Superior temporal gyrus (tissue), 1 donor: ENCODE results near the gene SNRPD3.
"Not testable (repeated sequence)": the region's sequence is repeated elsewhere in the genome, so short reads cannot be mapped to it uniquely, and the experiment has no call there.

Experiments used
- DNase-seq: peaks from one replicate; pipeline ENCODE4 v3.0.0-alpha.2; 2016; ENCODE audit errors: extremely low spot score

The SNRPD3 gene

GRCh38 chr22:24592058-24592850 is 36.5 kb downstream of the SNRPD3 start:
- no peak for DNase-seq

DNA sequence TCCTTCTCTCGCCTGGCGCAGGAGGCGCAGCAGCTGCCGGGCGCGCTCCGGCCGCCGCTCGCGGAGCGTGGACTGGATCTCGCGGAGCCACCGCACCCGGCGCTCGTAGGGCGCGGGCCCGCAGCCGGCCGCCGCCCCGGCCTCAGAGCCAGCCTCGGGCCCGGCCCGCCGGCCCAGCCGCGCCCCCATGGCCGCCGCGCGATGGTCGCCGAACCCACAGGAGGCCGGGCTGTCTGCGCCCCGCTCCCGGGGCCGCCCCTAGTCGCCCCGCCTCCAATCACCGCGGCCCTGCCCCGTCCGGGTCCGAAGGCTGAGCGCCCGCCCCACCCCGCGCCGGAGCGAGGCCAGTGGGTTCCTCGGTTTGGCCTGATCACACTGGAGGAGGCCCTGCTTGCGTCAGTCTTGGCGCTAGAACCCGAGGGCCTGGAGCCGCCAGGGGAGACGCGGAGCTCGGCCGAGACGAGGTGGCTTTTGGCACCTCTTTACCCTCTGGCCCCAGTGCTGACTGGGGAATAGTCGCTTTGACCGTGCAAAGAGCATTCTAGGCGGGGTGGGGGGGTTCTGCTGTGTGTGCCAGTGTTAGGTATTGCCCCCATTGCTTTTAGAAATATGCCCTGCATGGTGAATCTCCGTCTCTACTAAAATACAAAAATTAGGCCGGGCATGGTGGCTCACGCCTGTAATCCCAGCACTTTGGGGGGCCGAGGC is 37.2 kb downstream of the SNRPD3 start, which contains the start of gene LRRC75B:
Gene LRRC75B, minus strand, starts transcription at position 223 of the 708 bp plus-strand sequence. Its CDS starts 34 bp downstream, at position 189.
- peak; percentile 40 for DNase-seq

GRCh38 chr22:24593559-24593835 is 37.7 kb downstream of the SNRPD3 start:
- DNase-seq: not testable (repeated sequence)

DNA sequence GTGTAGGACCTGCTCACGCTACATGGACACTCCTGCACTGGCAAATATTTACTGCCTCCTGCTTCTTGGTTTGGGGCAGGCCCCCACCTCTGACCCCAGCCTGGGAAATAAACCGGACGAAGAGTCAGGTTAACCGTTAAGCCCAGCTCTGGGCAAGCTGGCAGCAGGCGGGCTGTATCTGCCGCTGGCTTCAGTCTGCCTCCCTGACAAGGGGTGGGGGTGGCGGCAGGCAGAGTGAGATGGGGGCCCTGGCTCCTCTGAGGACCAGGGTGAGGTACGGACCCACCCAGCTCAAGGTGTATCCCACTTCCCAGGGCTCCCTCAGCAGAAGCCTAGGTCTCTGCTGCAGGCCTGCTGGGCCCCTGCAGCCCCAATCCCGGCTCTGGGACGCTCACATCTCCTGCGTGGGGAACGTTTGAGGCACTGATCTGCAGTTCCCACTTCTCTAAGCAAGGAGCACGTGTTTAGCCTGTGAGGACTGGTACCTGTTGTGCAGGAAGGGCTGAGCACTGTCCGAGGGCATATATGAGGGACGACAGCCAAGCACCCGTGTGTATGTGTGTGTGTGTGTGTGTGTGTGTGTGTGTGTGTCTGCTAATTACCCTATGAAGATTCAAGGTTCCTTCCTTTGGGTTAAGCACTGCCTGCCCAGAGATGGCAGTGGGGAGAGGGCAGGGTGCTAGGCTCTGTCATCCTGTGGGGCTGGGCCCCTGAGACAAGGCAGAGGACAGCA is 38.2 kb downstream of the SNRPD3 start:
- DNase-seq: no peak

DNA sequence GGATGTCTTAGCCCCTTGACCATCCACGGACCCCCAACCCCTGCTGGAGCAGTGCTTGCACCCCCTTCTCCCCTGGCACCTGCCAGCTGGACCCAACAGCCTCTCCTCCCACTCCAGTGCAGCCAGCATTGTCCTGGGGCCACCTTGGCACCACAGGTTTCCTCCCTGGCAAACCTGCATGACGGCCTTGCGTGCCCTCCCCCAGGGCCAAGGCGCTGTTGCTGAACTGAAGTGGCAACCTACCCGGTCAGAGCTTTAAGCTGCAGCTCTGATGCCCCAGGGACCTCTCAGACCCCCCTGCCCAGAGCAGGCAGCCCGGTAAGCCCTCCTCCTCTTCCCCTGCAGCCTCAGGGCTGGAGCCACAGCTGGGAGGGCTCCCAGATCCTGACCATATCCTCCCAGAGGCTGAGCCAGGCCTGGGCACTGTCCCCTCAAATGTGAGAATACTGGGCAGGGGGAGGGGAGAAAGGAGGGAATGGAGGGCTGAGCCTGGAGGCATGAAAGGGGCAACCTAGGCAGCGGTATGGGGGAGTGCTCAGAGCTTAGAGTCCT is 38.8 kb downstream of the SNRPD3 start:
- DNase-seq: no peak

DNA sequence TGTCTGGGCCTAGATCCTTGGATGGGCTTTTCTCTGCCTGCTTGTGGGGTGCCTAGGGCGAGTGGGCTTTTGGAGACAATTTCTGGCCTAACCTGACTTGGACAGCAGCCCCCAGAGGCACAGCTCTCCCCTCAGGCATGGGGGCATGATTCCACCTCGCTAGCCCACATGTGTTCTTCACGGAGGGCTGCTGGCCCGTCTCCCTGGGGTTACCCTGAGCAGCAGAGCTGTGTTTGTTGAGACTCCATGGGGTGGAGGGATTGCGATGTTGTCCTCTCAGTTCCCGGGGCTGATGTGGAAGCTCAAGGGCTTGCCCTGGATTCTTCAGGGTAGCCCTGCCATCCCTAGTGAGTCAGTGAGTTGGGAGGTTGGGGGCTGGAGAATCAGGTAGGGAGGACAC is 39.4 kb downstream of the SNRPD3 start:
- DNase-seq: no peak

- no peak for DNase-seq
Measured at GRCh38 chr22:24595863-24596262, 40.1 kb downstream of the SNRPD3 start.

- DNase-seq: not testable (repeated sequence)
Measured at GRCh38 chr22:24597076-24597475, 41.3 kb downstream of the SNRPD3 start.

- DNase-seq: no peak
Measured at GRCh38 chr22:24599514-24599913, 43.7 kb downstream of the SNRPD3 start.

GRCh38 chr22:24599958-24600715 is 44.3 kb downstream of the SNRPD3 start:
- not testable (repeated sequence) for DNase-seq

- DNase-seq: no peak
Measured at GRCh38 chr22:24601217-24602104, 45.7 kb downstream of the SNRPD3 start.

GRCh38 chr22:24602105-24602749 is 46.4 kb downstream of the SNRPD3 start:
- DNase-seq: not testable (repeated sequence)

- not testable (repeated sequence) for DNase-seq
Measured at GRCh38 chr22:24602847-24603769, 47.3 kb downstream of the SNRPD3 start, which contains the start of gene GGT1. Gene GGT1 (plus strand): TSS chr22:24603193. CDS start chr22:24611082, 7,889 bp downstream.

GRCh38 chr22:24603770-24604629 is 48.2 kb downstream of the SNRPD3 start:
- DNase-seq: not testable (repeated sequence)

GRCh38 chr22:24606340-24606739 is 50.5 kb downstream of the SNRPD3 start:
- not testable (repeated sequence) for DNase-seq

DNA sequence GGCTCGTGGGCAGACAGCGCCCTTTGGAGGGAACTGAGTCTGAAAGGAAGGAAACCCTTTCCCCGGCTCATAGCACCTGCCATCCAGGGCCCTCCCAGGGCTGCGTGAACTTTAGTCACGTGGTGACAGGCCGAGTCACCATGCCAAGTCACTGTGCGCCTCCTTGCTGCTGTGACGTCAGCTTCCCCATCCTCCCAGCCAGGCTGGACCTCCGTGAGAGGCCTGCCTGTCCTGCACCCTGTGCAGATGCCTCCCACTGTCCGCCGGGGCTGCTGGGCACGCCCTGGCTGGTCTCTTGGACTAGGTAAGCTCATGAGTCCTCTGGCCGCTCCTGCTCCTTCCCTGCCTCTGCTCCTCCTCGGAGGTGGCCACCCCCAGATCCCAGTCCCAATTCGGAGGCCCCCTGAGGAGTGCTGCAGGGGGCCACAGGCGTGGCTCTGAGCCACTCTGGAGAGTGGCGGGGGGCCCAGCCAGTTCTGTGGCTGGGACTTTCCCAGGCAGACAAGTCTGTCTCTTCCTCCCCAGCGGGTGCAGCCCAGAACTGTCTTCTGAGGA is 51.7 kb downstream of the SNRPD3 start:
- DNase-seq: not testable (repeated sequence)

DNA sequence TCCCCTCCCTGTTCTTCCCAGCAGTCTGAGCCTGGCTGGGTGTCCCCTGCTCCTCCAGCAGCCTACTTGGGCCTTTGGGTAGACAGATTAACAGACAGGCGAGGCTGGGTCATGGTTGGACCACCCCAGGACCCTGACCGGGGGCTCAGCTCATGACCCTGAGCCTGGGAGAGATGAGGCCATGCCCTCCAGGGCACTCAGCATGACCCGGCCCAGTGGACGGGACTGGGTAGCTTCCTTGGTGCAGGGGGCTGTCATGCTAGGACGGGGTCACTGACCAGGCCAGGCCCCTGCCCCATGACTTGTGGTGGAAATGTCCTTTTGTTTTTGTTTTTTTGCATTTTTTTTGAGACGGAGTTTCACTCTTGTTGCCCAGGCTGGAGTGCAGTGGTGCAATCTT is 52.5 kb downstream of the SNRPD3 start:
- not testable (repeated sequence) for DNase-seq
